ENCODE data around the gene RIPPLY2. TPM values are rescaled to one million over a fixed set of nuclear protein-coding genes. Genes with fewer than 3 reads are reported as not detected.

Gene RIPPLY2, protein sequence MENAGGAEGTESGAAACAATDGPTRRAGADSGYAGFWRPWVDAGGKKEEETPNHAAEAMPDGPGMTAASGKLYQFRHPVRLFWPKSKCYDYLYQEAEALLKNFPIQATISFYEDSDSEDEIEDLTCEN
- total RNA-seq = 0.11 TPM in 1 of 2 replicates, not detected in the other

DNA sequence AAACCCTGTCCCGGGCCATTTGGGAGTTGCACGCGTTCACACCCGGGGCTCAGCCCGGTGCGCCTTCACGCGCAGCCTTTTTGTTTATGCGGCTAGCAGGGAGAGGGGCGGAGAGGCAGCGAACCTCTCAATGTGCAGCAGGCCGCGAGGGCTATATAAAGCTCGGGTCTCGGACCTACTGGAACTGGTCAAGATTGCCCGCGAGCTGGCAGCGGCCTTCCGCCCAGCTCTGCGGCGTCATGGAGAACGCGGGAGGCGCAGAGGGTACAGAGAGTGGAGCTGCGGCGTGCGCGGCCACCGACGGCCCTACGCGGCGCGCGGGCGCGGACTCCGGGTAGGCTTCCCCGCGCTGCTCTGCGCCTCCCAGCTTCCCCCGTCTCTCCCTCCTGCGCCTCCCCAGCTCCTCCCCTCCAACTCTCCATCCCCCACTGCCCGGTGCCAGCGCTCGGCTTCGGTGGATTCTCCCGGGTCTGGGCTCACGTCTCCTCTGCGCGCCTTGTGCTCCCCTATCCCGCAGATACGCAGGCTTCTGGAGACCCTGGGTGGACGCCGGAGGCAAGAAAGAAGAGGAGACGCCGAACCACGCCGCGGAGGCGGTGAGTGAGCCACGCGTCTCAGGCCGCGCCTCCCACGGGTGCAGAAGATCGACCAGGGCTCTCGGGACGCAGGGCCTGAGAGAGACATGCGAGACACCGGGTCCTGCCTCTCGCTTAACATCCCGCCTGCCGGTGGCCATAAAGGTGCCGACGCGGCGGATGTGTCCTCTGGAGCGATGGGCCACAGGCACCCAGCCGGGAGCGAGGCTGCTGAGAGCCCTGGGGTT is at the start of gene RIPPLY2:
RIPPLY2 (plus strand) TSS at position 183 of the 823 bp plus-strand sequence; CDS start at position 240, 57 bp downstream.

GRCh38 chr6:83859410-83860358 is 6.5 kb downstream of the RIPPLY2 start, which contains the start of gene CYB5R4:
TSS of gene CYB5R4 (plus strand) at chr6:83859689. CDS start at chr6:83859783, 94 bp downstream.

Other genes starting within 250 kb of the RIPPLY2 start
- not detected in 2 replicates for gene SNAP91, start 144.3 kb upstream of the RIPPLY2 start, total RNA-seq
- 13.4 and 15.5 TPM in 2 replicates for gene CYB5R4, start 6.3 kb downstream of the RIPPLY2 start, total RNA-seq
- gene MRAP2, start 180.4 kb downstream of the RIPPLY2 start, total RNA-seq = 0.08 and 0.19 TPM in 2 replicates